HL-60 (cell line): Measurements from ENCODE around the gene PALLD.

ENCODE experiments used
- GABPA ChIP-seq: IDR thresholded peaks from 2 replicates; pipeline ENCODE4 v1.6.1; 2012; ENCODE audit warnings: low read depth
- POLR2AphosphoS5 ChIP-seq: IDR thresholded peaks from 2 replicates; pipeline ENCODE4 v1.6.1; 2012; ENCODE audit warnings: low read depth
- SPI1 ChIP-seq: IDR thresholded peaks from 2 replicates; pipeline ENCODE4 v1.6.1; 2012; ENCODE audit warnings: low read depth, mild to moderate bottlenecking, borderline replicate concordance
- TF ChIP-seq, protein P1 (sequence below): IDR thresholded peaks from one replicate; pipeline ENCODE4 v1.5.1; 2011; ENCODE audit warnings: low read length, control low read depth, inconsistent platforms; ENCODE audit not compliant: insufficient read depth
- TF ChIP-seq, protein P2 (sequence below): IDR thresholded peaks from 2 replicates; pipeline ENCODE4 v1.6.1; 2012; ENCODE audit warnings: low read depth; ENCODE audit not compliant: insufficient replicate concordance

DNA sequence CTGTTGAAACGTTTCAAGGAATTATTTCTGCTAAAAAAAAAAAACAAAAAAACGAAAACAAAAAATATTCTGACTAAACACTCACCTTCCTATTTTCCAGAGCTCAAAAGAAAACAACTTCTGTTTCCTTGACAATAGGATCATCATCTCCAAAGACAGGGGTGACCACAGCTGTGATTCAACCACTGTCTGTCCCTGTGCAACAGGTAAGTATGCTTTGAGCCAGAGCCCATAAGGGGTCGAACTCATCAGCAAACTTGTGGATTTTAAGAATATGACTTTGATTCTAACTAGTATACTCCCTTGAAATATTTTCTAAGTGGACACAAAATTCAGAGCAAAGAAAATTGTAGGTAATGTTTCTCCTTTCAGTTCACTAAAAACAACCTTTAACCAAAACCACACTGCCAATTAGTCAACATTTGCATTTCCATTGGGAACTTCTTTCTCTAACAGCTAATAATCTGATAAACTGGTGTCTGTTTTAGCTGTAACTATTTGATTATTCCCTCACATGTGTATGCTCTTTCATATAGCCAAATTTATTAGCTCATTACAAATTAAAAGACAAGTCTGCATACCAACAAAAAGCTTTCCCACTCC, 186.1 kb downstream of the PALLD start:
- TF ChIP-seq, protein P1, sequence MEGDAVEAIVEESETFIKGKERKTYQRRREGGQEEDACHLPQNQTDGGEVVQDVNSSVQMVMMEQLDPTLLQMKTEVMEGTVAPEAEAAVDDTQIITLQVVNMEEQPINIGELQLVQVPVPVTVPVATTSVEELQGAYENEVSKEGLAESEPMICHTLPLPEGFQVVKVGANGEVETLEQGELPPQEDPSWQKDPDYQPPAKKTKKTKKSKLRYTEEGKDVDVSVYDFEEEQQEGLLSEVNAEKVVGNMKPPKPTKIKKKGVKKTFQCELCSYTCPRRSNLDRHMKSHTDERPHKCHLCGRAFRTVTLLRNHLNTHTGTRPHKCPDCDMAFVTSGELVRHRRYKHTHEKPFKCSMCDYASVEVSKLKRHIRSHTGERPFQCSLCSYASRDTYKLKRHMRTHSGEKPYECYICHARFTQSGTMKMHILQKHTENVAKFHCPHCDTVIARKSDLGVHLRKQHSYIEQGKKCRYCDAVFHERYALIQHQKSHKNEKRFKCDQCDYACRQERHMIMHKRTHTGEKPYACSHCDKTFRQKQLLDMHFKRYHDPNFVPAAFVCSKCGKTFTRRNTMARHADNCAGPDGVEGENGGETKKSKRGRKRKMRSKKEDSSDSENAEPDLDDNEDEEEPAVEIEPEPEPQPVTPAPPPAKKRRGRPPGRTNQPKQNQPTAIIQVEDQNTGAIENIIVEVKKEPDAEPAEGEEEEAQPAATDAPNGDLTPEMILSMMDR = no peak
- no peak for TF ChIP-seq SPI1
- no peak for TF ChIP-seq POLR2AphosphoS5
- TF ChIP-seq, protein P2, sequence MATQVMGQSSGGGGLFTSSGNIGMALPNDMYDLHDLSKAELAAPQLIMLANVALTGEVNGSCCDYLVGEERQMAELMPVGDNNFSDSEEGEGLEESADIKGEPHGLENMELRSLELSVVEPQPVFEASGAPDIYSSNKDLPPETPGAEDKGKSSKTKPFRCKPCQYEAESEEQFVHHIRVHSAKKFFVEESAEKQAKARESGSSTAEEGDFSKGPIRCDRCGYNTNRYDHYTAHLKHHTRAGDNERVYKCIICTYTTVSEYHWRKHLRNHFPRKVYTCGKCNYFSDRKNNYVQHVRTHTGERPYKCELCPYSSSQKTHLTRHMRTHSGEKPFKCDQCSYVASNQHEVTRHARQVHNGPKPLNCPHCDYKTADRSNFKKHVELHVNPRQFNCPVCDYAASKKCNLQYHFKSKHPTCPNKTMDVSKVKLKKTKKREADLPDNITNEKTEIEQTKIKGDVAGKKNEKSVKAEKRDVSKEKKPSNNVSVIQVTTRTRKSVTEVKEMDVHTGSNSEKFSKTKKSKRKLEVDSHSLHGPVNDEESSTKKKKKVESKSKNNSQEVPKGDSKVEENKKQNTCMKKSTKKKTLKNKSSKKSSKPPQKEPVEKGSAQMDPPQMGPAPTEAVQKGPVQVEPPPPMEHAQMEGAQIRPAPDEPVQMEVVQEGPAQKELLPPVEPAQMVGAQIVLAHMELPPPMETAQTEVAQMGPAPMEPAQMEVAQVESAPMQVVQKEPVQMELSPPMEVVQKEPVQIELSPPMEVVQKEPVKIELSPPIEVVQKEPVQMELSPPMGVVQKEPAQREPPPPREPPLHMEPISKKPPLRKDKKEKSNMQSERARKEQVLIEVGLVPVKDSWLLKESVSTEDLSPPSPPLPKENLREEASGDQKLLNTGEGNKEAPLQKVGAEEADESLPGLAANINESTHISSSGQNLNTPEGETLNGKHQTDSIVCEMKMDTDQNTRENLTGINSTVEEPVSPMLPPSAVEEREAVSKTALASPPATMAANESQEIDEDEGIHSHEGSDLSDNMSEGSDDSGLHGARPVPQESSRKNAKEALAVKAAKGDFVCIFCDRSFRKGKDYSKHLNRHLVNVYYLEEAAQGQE = no peak
- no peak for TF ChIP-seq GABPA
